H1 (cell line): ENCODE data around the gene CLEC14A. TPM values are rescaled to one million over a fixed set of nuclear protein-coding genes. Genes with fewer than 3 reads are reported as not detected.

Source experiments
- CTCF ChIA-PET: fragments of 300-600 bp; sonication (Branson Sonifier 250); formaldehyde crosslinking; loops from one replicate; lab custom pipeline; 2021; ENCODE audit not compliant: partially characterized antibody; lab: Charles Lee
- POLR2A ChIA-PET: fragments of 300-600 bp; sonication (Branson Sonifier 250); formaldehyde crosslinking; loops from one replicate; lab custom pipeline; 2021; ENCODE audit warnings: inconsistent platforms; ENCODE audit not compliant: partially characterized antibody; lab: Charles Lee
- DNase-seq, 2 experiments: peaks; one replicate each; pipeline versions ENCODE4 v3.0.0 to v3.0.0-alpha.2; 2010 to 2022; ENCODE audit warnings: low spot score in 2 of 2, low read depth in 1 of 2, mixed read lengths in 1 of 2
- FAIRE-seq: peaks from 2 replicates; lab custom pipeline; 2011; peaks lifted over from hg19 to GRCh38; lab: Jason Lieb, UNC
- H2AFZ ChIP-seq: 2 replicates; pipeline ENCODE4 v1.8.1; 2012; ENCODE audit warnings: low read length, inconsistent platforms
- H2AK5ac ChIP-seq: 2 replicates; pipeline ENCODE4 v1.6.1; 2013; ENCODE audit warnings: low read depth, low read length
- H2BK120ac ChIP-seq: replicated peaks from 2 replicates; pipeline ENCODE3; 2013; ENCODE audit warnings: low read depth, low read length, inconsistent platforms
- H2BK12ac ChIP-seq: 2 replicates; pipeline ENCODE4 v1.6.1; 2013; ENCODE audit warnings: low read depth, low read length
- H2BK15ac ChIP-seq: 2 replicates; pipeline ENCODE4 v1.6.1; 2013; ENCODE audit warnings: low read length
- H2BK20ac ChIP-seq: 2 replicates; pipeline ENCODE4 v1.6.1; 2013; ENCODE audit warnings: low read length
- H2BK5ac ChIP-seq: 2 replicates; pipeline ENCODE4 v1.6.1; 2013; ENCODE audit warnings: low read depth, low read length
- H3K14ac ChIP-seq: 2 replicates; pipeline ENCODE4 v1.6.1; 2013; ENCODE audit warnings: inconsistent platforms; ENCODE audit not compliant: insufficient read length
- H3K18ac ChIP-seq: 2 replicates; pipeline ENCODE4 v1.6.1; 2013; ENCODE audit warnings: low read length; ENCODE audit errors: extremely low read depth
- H3K23ac ChIP-seq: 2 replicates; pipeline ENCODE4 v1.6.1; 2013; ENCODE audit warnings: inconsistent platforms; ENCODE audit not compliant: insufficient read length
- H3K23me2 ChIP-seq: 2 replicates; pipeline ENCODE4 v1.6.1; 2013; ENCODE audit warnings: low read depth, low read length
- H3K27ac ChIP-seq: 2 replicates; pipeline ENCODE4 v1.6.1; 2011; ENCODE audit warnings: low read depth, low read length, inconsistent platforms
- H3K27me3 ChIP-seq, 4 experiments: replicated peaks in 1 of 4; 1 replicate in 1 of 4; 2 replicates in 3 of 4; pipeline versions ENCODE4 v1.6.1 to v1.8.1; 2011 to 2013; ENCODE audit warnings: low read length in 3 of 4, mild to moderate bottlenecking in 3 of 4, inconsistent platforms in 2 of 4, mixed read lengths in 2 of 4, moderate library complexity in 1 of 4; ENCODE audit not compliant: control insufficient read depth in 3 of 4, insufficient read depth in 3 of 4; ENCODE audit errors: extremely low read depth in 1 of 4
- H3K36me3 ChIP-seq, 4 experiments: 2 replicates each; pipeline versions ENCODE4 v1.6.1 to v1.8.1; 2011 to 2013; ENCODE audit warnings: mild to moderate bottlenecking in 4 of 4, low read length in 3 of 4, moderate library complexity in 2 of 4, control low read depth in 1 of 4, inconsistent platforms in 1 of 4; ENCODE audit not compliant: insufficient read depth in 4 of 4, control insufficient read depth in 2 of 4
- H3K4ac ChIP-seq: replicated peaks from 2 replicates; pipeline ENCODE3; 2013; ENCODE audit warnings: low read length, low read depth, mixed read lengths, inconsistent platforms; ENCODE audit not compliant: insufficient read length
- H3K4me1 ChIP-seq, 4 experiments: replicated peaks in 1 of 4; 1 replicate in 1 of 4; 2 replicates in 3 of 4; pipeline versions ENCODE4 v1.6.1 to v1.8.1; 2011 to 2013; ENCODE audit warnings: low read length in 3 of 4, inconsistent platforms in 2 of 4, mixed read lengths in 1 of 4; ENCODE audit not compliant: insufficient read depth in 4 of 4, control insufficient read depth in 3 of 4
- H3K4me2 ChIP-seq, 2 experiments: 2 replicates each; pipeline versions ENCODE4 v1.6.1 to v1.8.1; 2011 to 2013; ENCODE audit warnings: low read depth in 2 of 2, low read length in 2 of 2, control low read depth in 1 of 2, inconsistent platforms in 1 of 2, mild to moderate bottlenecking in 1 of 2; ENCODE audit not compliant: insufficient read depth in 1 of 2
- H3K4me3 ChIP-seq, 4 experiments: fragments of 200-600, 300-600 bp in 1 of 4; sonication (generic), shearing (Covaris generic), sonication (Bioruptor Twin) in 1 of 4; 2 replicates each; pipeline versions ENCODE4 v1.5.1 to v1.8.1; 2011 to 2016; ENCODE audit warnings: low read length in 4 of 4, low read depth in 3 of 4, control low read depth in 2 of 4, inconsistent platforms in 2 of 4, mild to moderate bottlenecking in 2 of 4, mixed read lengths in 1 of 4, moderate library complexity in 1 of 4; ENCODE audit not compliant: insufficient read depth in 2 of 4; ENCODE audit errors: extremely low read depth in 1 of 4
- H3K56ac ChIP-seq: replicated peaks from 2 replicates; pipeline ENCODE3; 2013; ENCODE audit warnings: low read depth, mild to moderate bottlenecking, mixed read lengths, low read length, inconsistent platforms; ENCODE audit not compliant: insufficient read length
- H3K79me1 ChIP-seq: 2 replicates; pipeline ENCODE4 v1.6.1; 2013; ENCODE audit warnings: low read depth, low read length, control low read depth
- H3K79me2 ChIP-seq, 2 experiments: 2 replicates each; pipeline versions ENCODE4 v1.6.1 to v1.8.1; 2012 to 2013; ENCODE audit warnings: low read length in 2 of 2, mild to moderate bottlenecking in 2 of 2, inconsistent platforms in 1 of 2; ENCODE audit not compliant: insufficient read depth in 2 of 2, control insufficient read depth in 1 of 2
- H3K9ac ChIP-seq, 4 experiments: replicated peaks in 1 of 4; 1 replicate in 1 of 4; 2 replicates in 3 of 4; pipeline versions ENCODE4 v1.6.1 to v1.8.1; 2011 to 2013; ENCODE audit warnings: low read depth in 3 of 4, low read length in 3 of 4, control low read depth in 2 of 4, mild to moderate bottlenecking in 2 of 4, moderate library complexity in 2 of 4, inconsistent platforms in 1 of 4; ENCODE audit errors: extremely low read depth in 1 of 4
- H3K9me3 ChIP-seq, 2 experiments: 2 replicates each; pipeline versions ENCODE4 v1.6.1 to v1.8.1; 2012 to 2013; ENCODE audit warnings: mild to moderate bottlenecking in 2 of 2, moderate library complexity in 2 of 2, control low read depth in 1 of 2, inconsistent platforms in 1 of 2, low read depth in 1 of 2, low read length in 1 of 2, mixed read lengths in 1 of 2; ENCODE audit not compliant: insufficient read depth in 2 of 2
- H4K20me1 ChIP-seq, 2 experiments: replicated peaks in 1 of 2; 2 replicates each; pipeline versions ENCODE3 to v1.8.1; 2011 to 2013; ENCODE audit warnings: inconsistent platforms in 2 of 2, low read length in 2 of 2, mild to moderate bottlenecking in 1 of 2; ENCODE audit not compliant: insufficient read depth in 2 of 2, control insufficient read depth in 1 of 2
- H4K5ac ChIP-seq: 2 replicates; pipeline ENCODE4 v1.6.1; 2013; ENCODE audit warnings: low read length, low read depth, mixed read lengths, inconsistent platforms; ENCODE audit not compliant: insufficient read length
- H4K8ac ChIP-seq: 2 replicates; pipeline ENCODE4 v1.8.0; 2013; ENCODE audit warnings: mild to moderate bottlenecking, moderate library complexity, low read length, inconsistent platforms; ENCODE audit not compliant: insufficient read depth; ENCODE audit errors: extremely low read depth
- H4K91ac ChIP-seq: replicated peaks from 2 replicates; pipeline ENCODE3; 2013; ENCODE audit warnings: low read length, mixed read lengths, inconsistent platforms; ENCODE audit not compliant: insufficient read length
- BACH1 ChIP-seq: IDR thresholded peaks from 2 replicates; pipeline ENCODE4 v1.6.1; 2012; ENCODE audit warnings: low read length, improper control_type of control experiment
- EP300 ChIP-seq, 2 experiments: IDR thresholded peaks; 1 replicate in 1 of 2; 2 replicates in 1 of 2; pipeline ENCODE4 v1.6.1; 2011 to 2012; ENCODE audit warnings: low read depth in 2 of 2, low read length in 2 of 2, mild to moderate bottlenecking in 2 of 2, borderline replicate concordance in 1 of 2, inconsistent platforms in 1 of 2, moderate library complexity in 1 of 2
- KDM4A ChIP-seq: IDR thresholded peaks from one replicate; pipeline ENCODE4 v1.7.1; 2012; ENCODE audit warnings: low read depth, mild to moderate bottlenecking, moderate library complexity, low read length, inconsistent platforms; ENCODE audit not compliant: severe bottlenecking
- POLR2AphosphoS5 ChIP-seq: IDR thresholded peaks from 2 replicates; pipeline ENCODE4 v1.6.1; 2011; ENCODE audit warnings: low read depth, low read length
- RAD21 ChIP-seq, 2 experiments: IDR thresholded peaks in 1 of 2; conservative IDR thresholded peaks in 1 of 2; 2 replicates each; pipeline ENCODE4 v1.6.1; 2011; ENCODE audit warnings: low read depth in 2 of 2, low read length in 2 of 2, improper control_type of control experiment in 1 of 2, inconsistent platforms in 1 of 2, mild to moderate bottlenecking in 1 of 2, moderate library complexity in 1 of 2
- polyA plus RNA-seq, 7 experiments: library from polyadenylated mRNA; depleted of rRNA in 3 of 7; stranded (reverse) in 5 of 7; unstranded in 2 of 7; fragments of >200 nt in 5 of 7; fragments of 200-250 nt in 2 of 7; gene quantifications; 1 replicate in 5 of 7; 2 replicates in 1 of 7; 4 replicates in 1 of 7; pipeline versions ENCODE4 v1.2.1 to v1.2.3, GENCODE V29; 2011 to 2013; ENCODE audit warnings: missing spikeins in 2 of 7, mixed read lengths in 2 of 7
- total RNA-seq: library from RNA; stranded (reverse); fragmentation: NEBNext Ultra II Directional; extraction: Animal tissue kit (Norgen Biotek cat#: 25700); gene quantifications from 2 replicates; pipeline ENCODE4 v1.2.1, GENCODE V29; 2021

Gene CLEC14A
- total and polyA plus RNA-seq, 2 of the 8 experiments (the other 6 are each of a cell fraction or from before 2014, with no cell fraction given) = 0.09 to 0.13 TPM

DNA sequence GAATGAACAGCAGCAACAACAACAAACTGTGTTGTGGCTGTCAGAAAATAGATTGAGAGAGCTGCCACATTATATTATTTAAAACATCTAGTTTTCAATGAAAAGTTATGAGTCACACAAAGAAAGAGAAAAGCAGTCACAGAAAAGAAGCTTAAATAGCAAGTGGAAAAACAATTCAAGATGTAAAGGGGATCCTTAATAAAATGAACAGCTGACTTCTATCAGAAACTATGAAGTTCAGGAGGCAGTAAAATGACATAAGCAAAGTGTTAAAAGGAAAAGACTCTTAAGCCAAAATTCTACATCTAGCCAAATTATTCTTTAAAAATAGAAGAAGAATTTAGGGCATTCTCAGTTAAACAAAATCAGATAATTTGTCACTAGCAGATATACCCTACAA lies 5.6 kb downstream of the CLEC14A start:
- FAIRE-seq (no peak), DNase-seq (no peak)
- Histone ChIP-seq H4K20me1 (no peaks in the 10 kb centered on the region), H2BK12ac (no peak overlapping the region), H4K8ac (no peak overlapping the region), H3K36me3 (no peaks in the 10 kb centered on the region), H3K27ac (no peak overlapping the region), H3K27me3 (peaks cover 16 to 35% (median 27%) of the 10 kb centered on the region in 4 experiments), H3K18ac (no peak overlapping the region), H3K9me3 (no peaks in the 10 kb centered on the region), H4K91ac (no peak overlapping the region), H3K23ac (no peak overlapping the region), H4K5ac (no peak overlapping the region), H2BK20ac (no peak overlapping the region), H3K4me3 (no peak overlapping the region), H3K79me2 (no peaks in the 10 kb centered on the region), H2BK5ac (no peak overlapping the region), H3K23me2 (peaks cover 5% of the 10 kb centered on the region; the same call in 1 of the 2 replicates), H2AFZ (no peak overlapping the region), H2BK15ac (no peak overlapping the region), H3K56ac (no peak overlapping the region), H3K14ac (no peak overlapping the region), H3K9ac (no peak overlapping the region), H3K4me1 (peaks cover 0 to 6% (median 2%) of the 10 kb centered on the region in 4 experiments; a peak in 3 of 7 replicates), H3K79me1 (no peaks in the 10 kb centered on the region), H2BK120ac (no peak overlapping the region), H2AK5ac (no peak overlapping the region), H3K4me2 (no peak overlapping the region), H3K4ac (no peak overlapping the region)
- ChIA-PET CTCF (interaction anchor here (0.8 to 2.4 kb wide), 4 partner anchors 10 to 350 kb away, joined by 3 to 9 read pairs (median 4); no protein-coding TSS in a partner anchor), POLR2A (interaction anchor here (0.8 kb wide), 1 partner anchor 46 kb away, joined by 3 read pairs; no protein-coding TSS in a partner anchor)
- TF ChIP-seq BACH1 (no peak), EP300 (IDR thresholded peaks at IDR 0.05; ENCODE audit: borderline replicate concordance in 1 of 2, low read depth in 2 of 2, low read length in 2 of 2) (no peak), RAD21 (IDR thresholded peaks at IDR 0.05 in 1 of 2, conservative IDR thresholded peaks at IDR 0.05 in 1 of 2; ENCODE audit: low read depth in 2 of 2, low read length in 2 of 2) (no peak), KDM4A (no peak), POLR2AphosphoS5 (no peak)
